Natural killer cell (primary cell): ENCODE measurements around the gene TMSB10. TPM values are rescaled to one million over a fixed set of nuclear protein-coding genes. Genes with fewer than 3 reads are reported as not detected.

Experiments used
- ATAC-seq, 3 donors: fragments of 150-1000 bp in 2 of 3; fragments of 200-7000 bp in 1 of 3; cut with Tn5 transposase; 1 replicate in 1 of 3; 2 replicates in 2 of 3; pipeline ENCODE4 v1.10.0; 2021; ENCODE audit warnings: mild to moderate bottlenecking in 2 of 3, moderate library complexity in 2 of 3
- DNase-seq, 2 donors: peaks; one replicate each; pipeline versions ENCODE4 v3.0.0 to v3.0.0-alpha.2; 2013 to 2021; ENCODE audit warnings: mixed read lengths in 1 of 2
- H3K27ac ChIP-seq: one replicate; pipeline ENCODE4 v1.5.1; 2013; ENCODE audit warnings: mild to moderate bottlenecking, low read length
- H3K27me3 ChIP-seq: one replicate; pipeline ENCODE4 v1.6.1; 2013; ENCODE audit warnings: low read length; ENCODE audit not compliant: control insufficient read depth, insufficient read depth
- H3K36me3 ChIP-seq: one replicate; pipeline ENCODE4 v1.6.1; 2013; ENCODE audit warnings: low read length; ENCODE audit not compliant: control insufficient read depth, insufficient read depth
- H3K4me1 ChIP-seq: one replicate; pipeline ENCODE4 v1.6.1; 2013; ENCODE audit warnings: low read length; ENCODE audit not compliant: control insufficient read depth, insufficient read depth
- H3K4me3 ChIP-seq: one replicate; pipeline ENCODE4 v1.5.1; 2013; ENCODE audit warnings: low read length
- H3K9me3 ChIP-seq: one replicate; pipeline ENCODE4 v1.6.1; 2013; ENCODE audit warnings: low read length; ENCODE audit not compliant: control insufficient read depth, insufficient read depth
- H3K27ac Mint-ChIP-seq, 2 donors: one replicate each; pipeline ENCODE4 v1.8.0; 2022; ENCODE audit warnings: mild to moderate bottlenecking in 2 of 2, mixed read lengths in 2 of 2, moderate library complexity in 1 of 2
- H3K27me3 Mint-ChIP-seq, 2 donors: one replicate each; pipeline ENCODE4 v1.8.0; 2022; ENCODE audit warnings: low read depth in 2 of 2, mixed read lengths in 2 of 2
- H3K36me3 Mint-ChIP-seq: one replicate; pipeline ENCODE4 v1.8.0; 2022; ENCODE audit warnings: mixed read lengths
- H3K4me1 Mint-ChIP-seq, 2 donors: one replicate each; pipeline ENCODE4 v1.8.0; 2022; ENCODE audit warnings: mixed read lengths in 2 of 2
- H3K4me3 Mint-ChIP-seq: one replicate; pipeline ENCODE4 v1.8.0; 2022; ENCODE audit warnings: mild to moderate bottlenecking, moderate library complexity, mixed read lengths
- H3K9me3 Mint-ChIP-seq, 2 donors: one replicate each; pipeline ENCODE4 v1.8.0; 2022; ENCODE audit warnings: mixed read lengths in 2 of 2
- WGBS: methylation state at CpG from one replicate; pipeline ENCODE4 v1.1.7; 2013; ENCODE audit warnings: missing lambda C conversion rate; ENCODE audit not compliant: insufficient coverage; 5-methylcytosine and 5-hydroxymethylcytosine counted together
- intact Hi-C: fragments of 100-400 bp; cut with micrococcal nuclease; formaldehyde crosslinking; loops from one replicate; pipeline ENCODE4 v1.14.2; 2022
- total RNA-seq, 4 donors: library from RNA; stranded (reverse); fragments of 120-200 nt in 1 of 4; gene quantifications; one replicate each; pipeline versions ENCODE4 v1.2.3 to v1.2.4, GENCODE V29; 2013 to 2022
- TF ChIP-seq, protein P1 (sequence below): fragments of 200-600 bp; IDR thresholded peaks from one replicate; pipeline ENCODE4 v1.8.0; 2022; ENCODE audit warnings: antibody characterized with exemption

TMSB10 gene
- total RNA-seq, 3 donors from 2014 or later (not counting 1 experiment from before 2014, with no cell fraction given) = 1,247 to 1,683 (median 1,557) TPM

DNA sequence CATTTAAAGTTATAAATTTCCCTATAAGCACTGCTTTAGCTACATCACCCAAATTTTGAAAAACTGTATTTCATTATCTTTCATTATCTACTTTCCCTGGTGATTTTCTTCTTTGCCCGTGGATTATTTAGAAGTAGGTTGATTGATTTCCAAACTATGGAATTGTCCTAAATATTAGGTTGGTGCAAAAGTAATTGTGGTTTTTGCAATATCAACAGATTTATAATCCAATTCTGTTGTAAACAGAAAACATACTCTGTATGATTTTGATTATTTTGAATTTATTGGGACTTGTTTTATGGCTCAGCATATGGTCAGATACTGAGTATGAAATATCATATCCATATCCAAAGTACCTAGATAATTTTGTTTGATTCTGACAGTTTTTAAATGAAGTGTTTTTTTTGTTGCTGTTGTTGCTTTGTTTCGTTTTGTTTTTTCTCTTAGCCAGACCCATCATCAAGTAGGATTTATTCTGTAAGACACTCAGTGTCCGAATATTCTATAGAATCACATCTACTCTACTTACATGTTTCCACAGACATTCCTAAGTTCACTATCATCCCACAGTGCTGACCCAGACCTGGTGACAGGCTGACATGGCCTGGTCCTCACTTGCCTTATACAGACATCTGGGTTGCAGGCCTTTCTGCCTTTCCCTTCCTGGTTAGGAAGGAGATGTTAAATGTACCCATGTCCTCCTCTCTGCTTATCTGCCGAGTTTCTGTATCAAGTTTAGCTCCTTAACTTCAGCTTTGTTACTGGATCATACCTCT lies 22.5 kb upstream of the TMSB10 start:
- H3K27me3 Mint-ChIP-seq = peaks cover 9 to 21% of the 10 kb centered on the region in 2 donors
- no peak for DNase-seq
- peaks cover 33% of the 10 kb centered on the region for H3K4me1 ChIP-seq
- no peak overlapping the region for H3K27ac ChIP-seq
- TF ChIP-seq, protein P1, sequence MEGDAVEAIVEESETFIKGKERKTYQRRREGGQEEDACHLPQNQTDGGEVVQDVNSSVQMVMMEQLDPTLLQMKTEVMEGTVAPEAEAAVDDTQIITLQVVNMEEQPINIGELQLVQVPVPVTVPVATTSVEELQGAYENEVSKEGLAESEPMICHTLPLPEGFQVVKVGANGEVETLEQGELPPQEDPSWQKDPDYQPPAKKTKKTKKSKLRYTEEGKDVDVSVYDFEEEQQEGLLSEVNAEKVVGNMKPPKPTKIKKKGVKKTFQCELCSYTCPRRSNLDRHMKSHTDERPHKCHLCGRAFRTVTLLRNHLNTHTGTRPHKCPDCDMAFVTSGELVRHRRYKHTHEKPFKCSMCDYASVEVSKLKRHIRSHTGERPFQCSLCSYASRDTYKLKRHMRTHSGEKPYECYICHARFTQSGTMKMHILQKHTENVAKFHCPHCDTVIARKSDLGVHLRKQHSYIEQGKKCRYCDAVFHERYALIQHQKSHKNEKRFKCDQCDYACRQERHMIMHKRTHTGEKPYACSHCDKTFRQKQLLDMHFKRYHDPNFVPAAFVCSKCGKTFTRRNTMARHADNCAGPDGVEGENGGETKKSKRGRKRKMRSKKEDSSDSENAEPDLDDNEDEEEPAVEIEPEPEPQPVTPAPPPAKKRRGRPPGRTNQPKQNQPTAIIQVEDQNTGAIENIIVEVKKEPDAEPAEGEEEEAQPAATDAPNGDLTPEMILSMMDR = no peak
- H3K36me3 ChIP-seq = no peaks in the 10 kb centered on the region
- peaks cover 39 to 44% of the 10 kb centered on the region in 2 donors for H3K4me1 Mint-ChIP-seq
- intact Hi-C loops = loop anchor here (1.0 to 10.0 kb wide), 3 partner anchors 98 to 388 kb away; no protein-coding TSS in a partner anchor
- H3K9me3 ChIP-seq = no peaks in the 10 kb centered on the region
- H3K4me3 ChIP-seq = no peak overlapping the region
- H3K27ac Mint-ChIP-seq = peak overlapping the region; percentile 1 to 71
- peaks cover 8% of the 10 kb centered on the region for H3K27me3 ChIP-seq
- ATAC-seq = no peak
- peak overlapping the region; percentile 98 for H3K4me3 Mint-ChIP-seq
- no peaks in the 10 kb centered on the region for H3K36me3 Mint-ChIP-seq
- no peaks in the 10 kb centered on the region for H3K9me3 Mint-ChIP-seq
- 84% methylated on average over 2 of the region's 4 CpGs for WGBS

DNA sequence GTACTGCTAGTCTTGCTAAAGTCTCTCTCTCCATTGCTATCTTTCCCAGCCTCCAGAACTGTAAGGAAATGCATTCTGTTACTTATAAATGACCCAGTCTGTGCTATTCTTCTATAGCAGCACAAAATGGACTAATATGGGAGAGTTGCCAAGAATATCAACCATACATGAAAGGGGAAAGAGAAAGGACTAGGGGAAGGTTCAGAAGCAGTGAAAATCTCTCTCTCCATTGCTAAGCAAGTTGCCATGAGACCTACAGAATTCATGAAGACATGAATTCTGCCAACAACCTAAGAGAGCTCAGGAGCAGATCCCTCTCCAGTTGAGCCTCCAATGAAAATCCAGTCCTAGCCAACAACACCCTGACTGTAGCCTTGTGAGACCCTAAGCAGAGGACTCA lies 21.0 kb upstream of the TMSB10 start:
- H3K4me1 ChIP-seq = peaks cover 44% of the 10 kb centered on the region
- H3K9me3 Mint-ChIP-seq = no peaks in the 10 kb centered on the region
- peaks cover 9 to 17% of the 10 kb centered on the region in 2 donors for H3K27me3 Mint-ChIP-seq
- H3K4me3 ChIP-seq = no peak overlapping the region
- H3K27me3 ChIP-seq = peaks cover 8% of the 10 kb centered on the region
- DNase-seq (no peak), ATAC-seq (no peak)
- TF ChIP-seq, protein P1 = no peak
- H3K27ac ChIP-seq = no peak overlapping the region
- no peaks in the 10 kb centered on the region for H3K36me3 Mint-ChIP-seq
- H3K27ac Mint-ChIP-seq = no peak overlapping the region
- no peaks in the 10 kb centered on the region for H3K9me3 ChIP-seq
- H3K4me3 Mint-ChIP-seq = no peak overlapping the region
- H3K4me1 Mint-ChIP-seq = peaks cover 53 to 56% of the 10 kb centered on the region in 2 donors
- intact Hi-C loops = loop anchor here (10.0 kb wide), 1 partner anchor 100 kb away; no protein-coding TSS in a partner anchor
- H3K36me3 ChIP-seq = no peaks in the 10 kb centered on the region

DNA sequence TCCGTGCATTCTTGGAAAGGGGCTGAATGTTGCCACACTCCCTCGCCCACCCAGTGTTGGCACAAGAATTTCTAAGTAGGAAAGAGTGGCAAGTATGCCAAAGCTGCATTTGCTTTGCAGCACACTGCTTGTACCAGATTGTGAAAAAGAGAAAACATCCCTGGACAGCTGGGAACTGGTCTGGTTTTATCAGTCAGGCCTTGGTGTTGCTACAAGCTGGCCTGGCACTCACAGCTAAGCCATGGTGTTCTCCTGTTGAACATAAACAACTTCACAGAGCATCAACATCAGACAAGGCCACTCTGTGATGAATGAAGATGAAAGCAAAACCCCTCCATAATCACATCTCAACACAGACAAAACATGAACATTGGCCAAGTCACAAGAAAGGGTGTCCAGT lies 20.3 kb upstream of the TMSB10 start:
- Mint-ChIP-seq H3K27me3 (peaks cover 6 to 11% of the 10 kb centered on the region in 2 donors), H3K36me3 (no peaks in the 10 kb centered on the region), H3K4me1 (peaks cover 54 to 56% of the 10 kb centered on the region in 2 donors), H3K9me3 (no peaks in the 10 kb centered on the region), H3K27ac (no peak overlapping the region), H3K4me3 (no peak overlapping the region)
- Histone ChIP-seq H3K4me1 (peaks cover 37% of the 10 kb centered on the region), H3K4me3 (no peak overlapping the region), H3K9me3 (no peaks in the 10 kb centered on the region), H3K36me3 (no peaks in the 10 kb centered on the region), H3K27me3 (peaks cover 6% of the 10 kb centered on the region), H3K27ac (no peak overlapping the region)
- no peak for DNase-seq
- ATAC-seq = no peak
- TF ChIP-seq, protein P1 = no peak
- intact Hi-C loops = loop anchor here (10.0 kb wide), 1 partner anchor 100 kb away; no protein-coding TSS in a partner anchor
- WGBS = 100% methylated on average over 2 of the region's 2 CpGs
